Neural progenitor cell (in vitro differentiated cells): Measurements from ENCODE around the gene AMIGO1.

Experiments used
- CTCF ChIP-seq: fragments of 200-600 bp; sonication (generic); IDR thresholded peaks from 2 replicates; pipeline ENCODE4 v1.5.1; 2017; ENCODE audit warnings: antibody characterized with exemption, mild to moderate bottlenecking
- EZH2 ChIP-seq: fragments of 200-600 bp; sonication (generic); IDR thresholded peaks from 2 replicates; pipeline ENCODE4 v1.6.1; 2017; ENCODE audit warnings: antibody characterized with exemption, mild to moderate bottlenecking, moderate library complexity
- EZH2phosphoT487 ChIP-seq: fragments of 200-600 bp; sonication (generic); IDR thresholded peaks from 2 replicates; pipeline ENCODE4 v1.6.1; 2017; ENCODE audit warnings: antibody characterized with exemption

DNA sequence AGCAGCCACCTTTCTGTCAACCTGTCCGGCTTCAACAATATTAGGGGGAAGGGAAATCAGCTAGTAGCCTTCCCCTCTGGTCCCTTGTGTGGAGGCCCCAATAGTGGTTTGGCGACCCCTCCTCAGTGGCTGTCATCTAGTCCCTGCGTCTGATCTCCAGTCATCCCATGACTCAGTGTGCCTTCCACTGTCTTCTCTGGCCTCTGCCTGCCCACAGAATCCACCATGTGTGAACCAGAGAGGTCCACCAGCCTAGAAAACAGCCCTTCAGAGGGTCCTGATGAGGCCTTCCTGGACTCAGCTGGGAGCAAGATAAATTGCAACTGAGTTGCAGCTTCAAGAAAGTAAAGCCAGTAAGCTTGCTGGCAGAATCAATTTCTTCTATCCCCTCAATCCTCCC lies 29.6 kb downstream of the AMIGO1 start:
- TF ChIP-seq CTCF (no peak), EZH2 (no peak), EZH2phosphoT487 (no peak)
